ENCODE results near the gene RHBDL2. TPM values are rescaled to one million over a fixed set of nuclear protein-coding genes. Genes with fewer than 3 reads are reported as not detected.

The RHBDL2 gene
- total and polyA plus RNA-seq, 9 of the 15 experiments (the other 6 are each of a cell fraction or from before 2014, with no cell fraction given) = not detected

DNA sequence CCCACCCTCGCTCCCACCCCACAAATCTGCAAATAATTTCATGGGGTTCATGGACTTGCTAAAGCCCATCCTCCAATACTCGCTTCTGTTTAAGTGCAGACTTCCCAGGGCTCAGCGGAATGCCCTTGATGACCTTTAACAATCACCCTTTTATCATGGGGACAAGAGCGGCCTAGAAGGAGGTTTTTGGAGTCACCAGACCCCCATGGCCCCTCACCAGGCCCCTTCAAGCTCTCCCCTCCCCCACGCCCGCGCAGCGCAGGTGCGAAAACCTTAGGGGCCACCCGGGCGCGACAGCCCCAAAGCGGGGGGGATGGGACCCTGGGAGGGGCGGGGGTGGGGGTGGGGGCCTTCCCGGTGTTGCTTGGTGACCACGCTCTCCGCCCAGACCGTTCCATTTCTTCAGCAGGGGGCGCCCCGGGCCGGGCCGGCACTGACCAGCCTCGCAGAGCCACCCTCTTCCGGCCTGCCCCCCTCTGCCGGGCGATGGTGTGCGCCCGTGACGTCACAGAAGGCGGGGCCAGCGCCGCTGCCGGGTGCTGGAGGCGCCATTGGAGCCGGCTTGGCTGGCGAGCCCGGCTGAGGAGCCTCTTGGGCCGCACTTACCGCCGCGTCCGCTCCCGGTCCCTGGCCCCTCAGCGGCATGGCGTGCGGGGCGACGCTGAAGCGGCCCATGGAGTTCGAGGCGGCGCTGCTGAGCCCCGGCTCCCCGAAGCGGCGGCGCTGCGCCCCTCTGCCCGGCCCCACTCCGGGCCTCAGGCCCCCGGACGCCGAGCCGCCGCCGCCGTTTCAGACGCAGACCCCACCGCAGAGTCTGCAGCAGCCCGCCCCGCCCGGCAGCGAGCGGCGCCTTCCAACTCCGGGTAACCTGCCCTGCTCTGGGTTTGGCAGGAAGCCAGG is 49.4 kb upstream of the RHBDL2 start, which contains the start of gene AKIRIN1 (continued):
- TF ChIP-seq DACH1 (IDR thresholded peaks at IDR 0.05; ENCODE audit: partially characterized antibody) (no peak), TCF7L2 (IDR thresholded peaks at IDR 0.05; ENCODE audit: low read depth, low read length) (peak; percentile 99), RAD21 (CRISPR knock-in tag; conservative IDR thresholded peaks at IDR 0.05 in 1 of 2, IDR thresholded peaks at IDR 0.05 in 1 of 2) (0 out of 4 replicates have a peak, but pooled peaks of 1 of the 2 experiments have one; percentile 13), STAT5A (IDR thresholded peaks at IDR 0.05; ENCODE audit: borderline replicate concordance, low read length) (no peak; the same call in 1 of the 2 replicates), SMC3 (conservative IDR thresholded peaks at IDR 0.05; ENCODE audit: insufficient read depth, low read depth, low read length) (no peak), NONO (IDR thresholded peaks at IDR 0.05; ENCODE audit: low read depth in 2 of 2, low read length in 1 of 2) (peak; percentile 92 to 99), POLR2H (tag; IDR thresholded peaks at IDR 0.05; ENCODE audit: low read depth) (peak; percentile 79), ASH1L (IDR thresholded peaks at IDR 0.05; ENCODE audit: borderline replicate concordance, low read depth, partially characterized antibody) (no peak), FOXA1 (IDR thresholded peaks at IDR 0.05; ENCODE audit: borderline replicate concordance) (no peak), NR1H2 (CRISPR knock-in tag; IDR thresholded peaks at IDR 0.05) (no peak), ZC3H4 (CRISPR knock-in tag; IDR thresholded peaks at IDR 0.05; ENCODE audit: borderline replicate concordance) (no peak; the same call in 1 of the 2 replicates), CREM (IDR thresholded peaks at IDR 0.05; ENCODE audit: low read depth) (peak; percentile 98), MYNN (IDR thresholded peaks at IDR 0.05) (no peak), MYNN (CRISPR knock-in tag; IDR thresholded peaks at IDR 0.05) (no peak)
- TF ChIP-seq, protein P1, sequence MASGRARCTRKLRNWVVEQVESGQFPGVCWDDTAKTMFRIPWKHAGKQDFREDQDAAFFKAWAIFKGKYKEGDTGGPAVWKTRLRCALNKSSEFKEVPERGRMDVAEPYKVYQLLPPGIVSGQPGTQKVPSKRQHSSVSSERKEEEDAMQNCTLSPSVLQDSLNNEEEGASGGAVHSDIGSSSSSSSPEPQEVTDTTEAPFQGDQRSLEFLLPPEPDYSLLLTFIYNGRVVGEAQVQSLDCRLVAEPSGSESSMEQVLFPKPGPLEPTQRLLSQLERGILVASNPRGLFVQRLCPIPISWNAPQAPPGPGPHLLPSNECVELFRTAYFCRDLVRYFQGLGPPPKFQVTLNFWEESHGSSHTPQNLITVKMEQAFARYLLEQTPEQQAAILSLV (tag; IDR thresholded peaks at IDR 0.05) = no peak
- TF ChIP-seq, protein P2, sequence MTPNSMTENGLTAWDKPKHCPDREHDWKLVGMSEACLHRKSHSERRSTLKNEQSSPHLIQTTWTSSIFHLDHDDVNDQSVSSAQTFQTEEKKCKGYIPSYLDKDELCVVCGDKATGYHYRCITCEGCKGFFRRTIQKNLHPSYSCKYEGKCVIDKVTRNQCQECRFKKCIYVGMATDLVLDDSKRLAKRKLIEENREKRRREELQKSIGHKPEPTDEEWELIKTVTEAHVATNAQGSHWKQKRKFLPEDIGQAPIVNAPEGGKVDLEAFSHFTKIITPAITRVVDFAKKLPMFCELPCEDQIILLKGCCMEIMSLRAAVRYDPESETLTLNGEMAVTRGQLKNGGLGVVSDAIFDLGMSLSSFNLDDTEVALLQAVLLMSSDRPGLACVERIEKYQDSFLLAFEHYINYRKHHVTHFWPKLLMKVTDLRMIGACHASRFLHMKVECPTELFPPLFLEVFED (CRISPR knock-in tag; conservative IDR thresholded peaks at IDR 0.05) = no peak
- TF ChIP-seq, protein P3, sequence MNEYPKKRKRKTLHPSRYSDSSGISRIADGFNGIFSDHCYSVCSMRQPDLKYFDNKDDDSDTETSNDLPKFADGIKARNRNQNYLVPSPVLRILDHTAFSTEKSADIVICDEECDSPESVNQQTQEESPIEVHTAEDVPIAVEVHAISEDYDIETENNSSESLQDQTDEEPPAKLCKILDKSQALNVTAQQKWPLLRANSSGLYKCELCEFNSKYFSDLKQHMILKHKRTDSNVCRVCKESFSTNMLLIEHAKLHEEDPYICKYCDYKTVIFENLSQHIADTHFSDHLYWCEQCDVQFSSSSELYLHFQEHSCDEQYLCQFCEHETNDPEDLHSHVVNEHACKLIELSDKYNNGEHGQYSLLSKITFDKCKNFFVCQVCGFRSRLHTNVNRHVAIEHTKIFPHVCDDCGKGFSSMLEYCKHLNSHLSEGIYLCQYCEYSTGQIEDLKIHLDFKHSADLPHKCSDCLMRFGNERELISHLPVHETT (CRISPR knock-in tag; conservative IDR thresholded peaks at IDR 0.05 in 1 of 2, IDR thresholded peaks at IDR 0.05 in 1 of 2) = peak in 1 of 2 experiments; percentile 57; a peak in 1 of 4 replicates
- TF ChIP-seq, protein P4, sequence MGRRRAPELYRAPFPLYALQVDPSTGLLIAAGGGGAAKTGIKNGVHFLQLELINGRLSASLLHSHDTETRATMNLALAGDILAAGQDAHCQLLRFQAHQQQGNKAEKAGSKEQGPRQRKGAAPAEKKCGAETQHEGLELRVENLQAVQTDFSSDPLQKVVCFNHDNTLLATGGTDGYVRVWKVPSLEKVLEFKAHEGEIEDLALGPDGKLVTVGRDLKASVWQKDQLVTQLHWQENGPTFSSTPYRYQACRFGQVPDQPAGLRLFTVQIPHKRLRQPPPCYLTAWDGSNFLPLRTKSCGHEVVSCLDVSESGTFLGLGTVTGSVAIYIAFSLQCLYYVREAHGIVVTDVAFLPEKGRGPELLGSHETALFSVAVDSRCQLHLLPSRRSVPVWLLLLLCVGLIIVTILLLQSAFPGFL (CRISPR knock-in tag; IDR thresholded peaks at IDR 0.05) = no peak
- TF ChIP-seq, protein P5, sequence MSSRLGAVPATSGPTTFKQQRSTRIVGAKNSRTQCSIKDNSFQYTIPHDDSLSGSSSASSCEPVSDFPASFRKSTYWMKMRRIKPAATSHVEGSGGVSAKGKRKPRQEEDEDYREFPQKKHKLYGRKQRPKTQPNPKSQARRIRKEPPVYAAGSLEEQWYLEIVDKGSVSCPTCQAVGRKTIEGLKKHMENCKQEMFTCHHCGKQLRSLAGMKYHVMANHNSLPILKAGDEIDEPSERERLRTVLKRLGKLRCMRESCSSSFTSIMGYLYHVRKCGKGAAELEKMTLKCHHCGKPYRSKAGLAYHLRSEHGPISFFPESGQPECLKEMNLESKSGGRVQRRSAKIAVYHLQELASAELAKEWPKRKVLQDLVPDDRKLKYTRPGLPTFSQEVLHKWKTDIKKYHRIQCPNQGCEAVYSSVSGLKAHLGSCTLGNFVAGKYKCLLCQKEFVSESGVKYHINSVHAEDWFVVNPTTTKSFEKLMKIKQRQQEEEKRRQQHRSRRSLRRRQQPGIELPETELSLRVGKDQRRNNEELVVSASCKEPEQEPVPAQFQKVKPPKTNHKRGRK (tag; IDR thresholded peaks at IDR 0.05) = no peak

Data from K562 (cell line).